ENCODE measurements around the gene CARS2.
"Not testable (repeated sequence)": the region's sequence is repeated elsewhere in the genome, so short reads cannot be mapped to it uniquely, and the experiment has no call there.

The CARS2 gene

DNA sequence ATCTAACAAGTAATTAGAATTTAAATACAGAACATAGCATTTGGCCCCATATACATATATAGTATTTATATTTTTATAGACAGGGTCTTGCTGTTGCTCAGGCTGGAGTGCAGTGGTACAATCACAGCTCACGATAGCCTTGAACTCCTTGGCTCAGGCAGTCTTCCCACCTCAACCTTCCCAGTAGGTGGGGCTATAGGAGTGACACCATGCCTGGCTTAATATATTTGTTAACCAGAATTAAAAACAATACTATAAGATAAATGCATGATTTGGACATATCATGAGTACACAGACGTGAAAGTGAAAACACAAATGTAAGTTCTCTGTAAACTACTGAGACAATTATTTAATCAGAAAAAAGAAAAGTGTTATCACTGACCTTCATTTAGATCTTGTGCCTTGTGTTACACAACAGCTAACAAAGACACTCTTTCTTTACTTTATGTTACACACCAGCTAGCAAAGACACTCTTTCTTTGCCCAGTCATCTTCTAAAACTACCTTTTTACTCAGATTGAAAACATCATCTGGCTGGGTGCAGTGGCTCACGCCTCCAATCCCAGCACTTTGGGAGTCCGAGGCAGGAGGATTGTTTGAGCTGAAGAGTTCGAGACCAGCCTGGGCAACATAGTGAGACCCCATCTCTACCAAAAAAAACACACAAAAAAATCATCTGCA, 22.6 kb downstream of the CARS2 start:
- DNase-seq (ENCODE audit: insufficient read length, low spot score) (no peak), FAIRE-seq (peak; percentile 73)
- no peak for TF ChIP-seq POLR2A (IDR thresholded peaks at IDR 0.05; ENCODE audit: low read depth, low read length)

DNA sequence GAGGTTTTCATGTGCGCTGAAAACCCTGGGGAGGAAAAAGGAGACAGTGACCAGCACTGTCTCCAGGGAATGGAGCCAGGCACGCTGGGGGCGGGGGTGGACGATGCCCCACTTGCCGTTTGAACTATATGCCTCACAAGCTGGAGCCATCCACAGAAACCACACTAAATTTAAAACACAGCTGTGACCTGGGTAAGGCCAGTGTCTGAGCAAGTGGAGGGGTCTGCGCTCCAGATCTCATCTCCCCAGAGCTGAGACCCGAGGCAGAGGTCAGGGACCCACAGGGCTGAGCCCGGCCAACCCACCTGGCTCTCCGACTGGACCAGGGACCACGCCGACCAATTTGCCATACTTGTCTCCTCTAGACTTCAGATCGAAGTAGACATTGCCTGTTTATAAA, 23.2 kb downstream of the CARS2 start:
- FAIRE-seq (no peak), DNase-seq (ENCODE audit: insufficient read length, low spot score) (no peak)
- TF ChIP-seq POLR2A (IDR thresholded peaks at IDR 0.05; ENCODE audit: low read depth, low read length), result no peak

- FAIRE-seq (no peak), DNase-seq (ENCODE audit: insufficient read length, low spot score) (no peak)
- TF ChIP-seq POLR2A (IDR thresholded peaks at IDR 0.05; ENCODE audit: low read depth, low read length), result no peak
Measured at GRCh38 chr13:110681868-110682550, 23.9 kb downstream of the CARS2 start.

GRCh38 chr13:110680852-110681251, 25.1 kb downstream of the CARS2 start:
- FAIRE-seq (no peak), DNase-seq (ENCODE audit: insufficient read length, low spot score) (peak; percentile 50)
- TF ChIP-seq POLR2A (IDR thresholded peaks at IDR 0.05; ENCODE audit: low read depth, low read length), result no peak

GRCh38 chr13:110677731-110678545, 28.0 kb downstream of the CARS2 start:
- TF ChIP-seq POLR2A (IDR thresholded peaks at IDR 0.05; ENCODE audit: low read depth, low read length), result no peak
- no peak for DNase-seq (ENCODE audit: insufficient read length, low spot score)
- FAIRE-seq, result no peak

- no peak for TF ChIP-seq POLR2A (IDR thresholded peaks at IDR 0.05; ENCODE audit: low read depth, low read length)
- DNase-seq (ENCODE audit: insufficient read length, low spot score) (no peak), FAIRE-seq (no peak)
Measured at GRCh38 chr13:110676595-110677587, 29.0 kb downstream of the CARS2 start.

DNA sequence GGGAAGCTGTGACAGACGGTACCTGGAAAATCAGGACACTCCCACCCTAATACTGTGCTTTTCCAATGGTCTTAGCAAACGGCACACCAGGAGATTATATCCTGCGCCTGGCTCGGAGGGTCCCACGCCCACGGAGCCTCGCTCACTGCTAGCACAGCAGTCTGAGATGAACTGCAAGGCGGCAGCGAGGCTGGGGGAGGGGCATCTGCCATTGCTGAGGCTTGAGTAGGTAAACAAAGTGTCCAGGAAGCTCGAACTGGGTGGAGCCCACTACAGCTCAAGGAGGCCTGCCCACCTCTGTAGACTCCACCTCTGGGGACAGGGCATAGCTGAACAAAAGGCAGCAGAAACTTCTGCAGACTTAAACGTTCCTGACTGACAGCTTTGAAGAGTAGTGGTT, 36.1 kb downstream of the CARS2 start:
- not testable (repeated sequence) for DNase-seq (ENCODE audit: insufficient read length, low spot score); FAIRE-seq

- no peak for TF ChIP-seq POLR2A (IDR thresholded peaks at IDR 0.05; ENCODE audit: low read depth, low read length)
- no peak for DNase-seq (ENCODE audit: insufficient read length, low spot score)
- FAIRE-seq, result no peak
Measured at GRCh38 chr13:110669036-110669435, 36.9 kb downstream of the CARS2 start.

DNA sequence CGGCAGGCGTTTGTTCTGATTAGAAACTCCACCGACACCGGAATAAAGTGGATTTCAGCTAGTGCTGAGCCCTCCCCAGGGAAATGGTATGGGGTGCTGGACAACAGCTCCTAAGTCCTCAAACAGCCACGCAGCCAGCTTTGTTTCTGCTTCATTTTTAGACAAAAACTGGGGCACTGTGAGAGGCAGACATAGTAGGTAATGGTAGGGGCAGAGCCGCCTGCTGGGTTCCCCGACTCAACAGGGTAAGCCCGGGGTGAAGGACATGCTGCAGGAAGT, 39.7 kb downstream of the CARS2 start:
- no peak for TF ChIP-seq POLR2A (IDR thresholded peaks at IDR 0.05; ENCODE audit: low read depth, low read length)
- DNase-seq (ENCODE audit: insufficient read length, low spot score), result no peak
- FAIRE-seq, result no peak

GRCh38 chr13:110665491-110666254, 40.2 kb downstream of the CARS2 start:
- no peak for TF ChIP-seq POLR2A (IDR thresholded peaks at IDR 0.05; ENCODE audit: low read depth, low read length)
- DNase-seq (ENCODE audit: insufficient read length, low spot score) (no peak), FAIRE-seq (no peak)

- no peak for FAIRE-seq
- no peak for DNase-seq (ENCODE audit: insufficient read length, low spot score)
Measured at GRCh38 chr13:110664673-110665072, 41.2 kb downstream of the CARS2 start.

DNA sequence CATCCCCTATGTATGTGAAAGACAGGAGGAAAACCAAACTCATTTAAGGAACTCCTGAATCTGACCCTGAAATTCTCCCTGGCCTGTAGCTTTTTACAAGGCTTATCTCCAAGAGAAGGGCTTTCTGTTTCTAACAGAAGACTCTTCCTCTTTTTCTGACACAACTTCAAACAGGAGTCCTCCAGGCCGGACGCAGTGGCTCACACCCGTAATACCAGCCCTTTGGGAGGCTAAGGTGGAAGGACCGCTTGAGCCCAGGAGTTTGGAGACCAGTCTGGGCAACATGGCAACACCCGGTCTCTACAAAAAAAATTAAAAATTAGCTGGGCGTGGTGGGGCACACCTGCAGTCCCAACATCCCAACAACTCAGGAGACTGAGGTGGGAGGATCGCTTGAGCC, 41.9 kb downstream of the CARS2 start:
- no peak for DNase-seq (ENCODE audit: insufficient read length, low spot score)
- no peak for FAIRE-seq
- TF ChIP-seq POLR2A (IDR thresholded peaks at IDR 0.05; ENCODE audit: low read depth, low read length), result no peak

More at GRCh38 chr13:110664673-110665072, 41.2 kb downstream of the CARS2 start:
- TF ChIP-seq POLR2A (IDR thresholded peaks at IDR 0.05; ENCODE audit: low read depth, low read length), result no peak

DNA sequence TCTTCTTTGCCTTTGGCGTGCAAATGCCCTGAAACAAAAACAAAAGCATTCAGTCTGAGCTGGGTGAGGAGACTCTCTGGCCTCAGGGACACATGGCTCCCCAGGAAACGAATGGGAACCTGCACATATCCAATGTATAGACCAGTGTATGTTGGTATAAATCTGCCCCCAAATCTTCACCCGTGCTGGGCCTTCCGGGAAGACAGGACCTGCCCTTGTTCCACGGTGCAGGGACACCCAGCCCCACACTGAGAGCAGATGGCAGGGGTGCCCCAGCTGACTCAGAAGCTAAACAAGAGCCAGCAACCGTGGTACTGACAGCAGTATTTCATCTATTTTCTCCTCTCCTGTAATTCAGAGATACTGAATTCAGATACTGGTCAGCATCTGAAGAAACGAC, 42.4 kb downstream of the CARS2 start:
- no peak for TF ChIP-seq POLR2A (IDR thresholded peaks at IDR 0.05; ENCODE audit: low read depth, low read length)
- no peak for FAIRE-seq

More for the DNA sequence above, 42.4 kb downstream of the CARS2 start:
- no peak for DNase-seq (ENCODE audit: insufficient read length, low spot score)

Data from H54 (cell line).